Panc1 (cell line): ENCODE data around the gene ZFYVE21.

Experiments used
- POLR2AphosphoS5 ChIP-seq: IDR thresholded peaks from 2 replicates; pipeline ENCODE4 v1.6.1; 2012; ENCODE audit warnings: mild to moderate bottlenecking, low read depth, low read length, moderate library complexity
- TF ChIP-seq, protein P1 (sequence below): fragments of 450-650 bp; IDR thresholded peaks from 2 replicates; pipeline ENCODE4 v1.5.1; 2017; ENCODE audit warnings: mild to moderate bottlenecking

DNA sequence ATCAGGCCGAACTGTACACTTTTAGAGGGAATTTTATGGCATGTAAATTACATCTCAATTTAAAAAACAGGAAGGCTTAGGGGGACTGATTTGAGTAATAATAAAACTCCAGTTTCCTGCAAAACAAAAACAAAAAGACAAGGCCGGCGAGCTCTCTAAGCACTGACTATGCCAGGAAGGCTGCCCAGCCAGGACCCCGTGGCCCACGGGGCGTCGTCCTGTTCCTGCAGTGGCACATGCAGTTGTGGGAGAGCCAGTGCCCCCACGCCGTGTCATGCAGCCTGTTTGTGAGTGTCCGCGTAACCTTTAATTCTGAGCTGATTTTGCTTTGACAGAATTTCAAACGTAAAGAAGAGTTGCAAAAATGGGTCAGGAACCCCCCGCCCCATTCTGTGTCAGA, 10.9 kb upstream of the ZFYVE21 start:
- TF ChIP-seq, protein P1, sequence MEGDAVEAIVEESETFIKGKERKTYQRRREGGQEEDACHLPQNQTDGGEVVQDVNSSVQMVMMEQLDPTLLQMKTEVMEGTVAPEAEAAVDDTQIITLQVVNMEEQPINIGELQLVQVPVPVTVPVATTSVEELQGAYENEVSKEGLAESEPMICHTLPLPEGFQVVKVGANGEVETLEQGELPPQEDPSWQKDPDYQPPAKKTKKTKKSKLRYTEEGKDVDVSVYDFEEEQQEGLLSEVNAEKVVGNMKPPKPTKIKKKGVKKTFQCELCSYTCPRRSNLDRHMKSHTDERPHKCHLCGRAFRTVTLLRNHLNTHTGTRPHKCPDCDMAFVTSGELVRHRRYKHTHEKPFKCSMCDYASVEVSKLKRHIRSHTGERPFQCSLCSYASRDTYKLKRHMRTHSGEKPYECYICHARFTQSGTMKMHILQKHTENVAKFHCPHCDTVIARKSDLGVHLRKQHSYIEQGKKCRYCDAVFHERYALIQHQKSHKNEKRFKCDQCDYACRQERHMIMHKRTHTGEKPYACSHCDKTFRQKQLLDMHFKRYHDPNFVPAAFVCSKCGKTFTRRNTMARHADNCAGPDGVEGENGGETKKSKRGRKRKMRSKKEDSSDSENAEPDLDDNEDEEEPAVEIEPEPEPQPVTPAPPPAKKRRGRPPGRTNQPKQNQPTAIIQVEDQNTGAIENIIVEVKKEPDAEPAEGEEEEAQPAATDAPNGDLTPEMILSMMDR = no peak
- TF ChIP-seq POLR2AphosphoS5 = no peak
